Measurements from ENCODE around the gene EIF1.

EIF1 gene

GRCh38 chr17:41731836-41732235 is 43.2 kb downstream of the EIF1 start:
- Histone ChIP-seq H3K9ac (ENCODE audit: low read length) (no peak overlapping the region), H3K4me1 (ENCODE audit: insufficient read depth, low read length, severe bottlenecking) (no peaks in the 10 kb centered on the region), H3K79me2 (ENCODE audit: insufficient read depth, low read length) (no peaks in the 10 kb centered on the region), H2AFZ (ENCODE audit: low read length) (no peak overlapping the region), H3K36me3 (ENCODE audit: insufficient read depth, low read length) (no peaks in the 10 kb centered on the region), H3K4me2 (ENCODE audit: low read length) (no peak overlapping the region), H3K9me3 (ENCODE audit: low read length) (no peaks in the 10 kb centered on the region), H4K20me1 (ENCODE audit: insufficient read depth, low read length) (no peaks in the 10 kb centered on the region), H3K9me2 (ENCODE audit: low read depth, low read length) (no peaks in the 10 kb centered on the region), H3K27ac (ENCODE audit: low read depth, low read length, poor library complexity, severe bottlenecking) (no peak overlapping the region), H3K27me3 (ENCODE audit: insufficient read depth, low read length) (no peaks in the 10 kb centered on the region; the same call in 1 of the 2 replicates), H3K4me3 (ENCODE audit: low read depth, low read length, poor library complexity, severe bottlenecking) (no peak overlapping the region), H3F3A (ENCODE audit: insufficient read depth, low read length) (no peaks in the 10 kb centered on the region)
- TF ChIP-seq CTCF (IDR thresholded peaks at IDR 0.05; ENCODE audit: low read length) (no peak), EZH2 (IDR thresholded peaks at IDR 0.05; ENCODE audit: borderline replicate concordance, low read length) (no peak)

GRCh38 chr17:41733348-41734138 is 44.9 kb downstream of the EIF1 start:
- Histone ChIP-seq H3K27ac (ENCODE audit: low read depth, low read length, poor library complexity, severe bottlenecking) (no peak overlapping the region), H2AFZ (ENCODE audit: low read length) (no peak overlapping the region), H3K27me3 (ENCODE audit: insufficient read depth, low read length) (no peaks in the 10 kb centered on the region; the same call in 1 of the 2 replicates), H3K4me3 (ENCODE audit: low read depth, low read length, poor library complexity, severe bottlenecking) (no peak overlapping the region), H3K79me2 (ENCODE audit: insufficient read depth, low read length) (no peaks in the 10 kb centered on the region), H3K4me1 (ENCODE audit: insufficient read depth, low read length, severe bottlenecking) (peaks cover 5% of the 10 kb centered on the region), H3K4me2 (ENCODE audit: low read length) (no peak overlapping the region), H4K20me1 (ENCODE audit: insufficient read depth, low read length) (no peaks in the 10 kb centered on the region), H3K36me3 (ENCODE audit: insufficient read depth, low read length) (no peaks in the 10 kb centered on the region), H3F3A (ENCODE audit: insufficient read depth, low read length) (no peaks in the 10 kb centered on the region), H3K9me2 (ENCODE audit: low read depth, low read length) (no peaks in the 10 kb centered on the region), H3K9ac (ENCODE audit: low read length) (no peak overlapping the region), H3K9me3 (ENCODE audit: low read length) (no peaks in the 10 kb centered on the region)
- TF ChIP-seq EZH2 (IDR thresholded peaks at IDR 0.05; ENCODE audit: borderline replicate concordance, low read length) (no peak), CTCF (IDR thresholded peaks at IDR 0.05; ENCODE audit: low read length) (no peak)

GRCh38 chr17:41734139-41734948 is 45.7 kb downstream of the EIF1 start, which contains the start of gene HAP1:
TSS of gene HAP1 (minus strand) at chr17:41734643. CDS start at chr17:41734634, 9 bp downstream.
- Histone ChIP-seq H3K9ac (ENCODE audit: low read length) (no peak within 1 kb of the TSS), H3K36me3 (ENCODE audit: insufficient read depth, low read length) (no peaks in the 10 kb centered on the region), H3F3A (ENCODE audit: insufficient read depth, low read length) (no peaks in the 10 kb centered on the region), H3K27me3 (ENCODE audit: insufficient read depth, low read length) (no peaks in the 10 kb centered on the region; the same call in 1 of the 2 replicates), H3K9me2 (ENCODE audit: low read depth, low read length) (no peaks in the 10 kb centered on the region), H3K4me1 (ENCODE audit: insufficient read depth, low read length, severe bottlenecking) (peaks cover 5% of the 10 kb centered on the region), H3K27ac (ENCODE audit: low read depth, low read length, poor library complexity, severe bottlenecking) (no peak within 1 kb of the TSS), H4K20me1 (ENCODE audit: insufficient read depth, low read length) (no peaks in the 10 kb centered on the region), H3K4me3 (ENCODE audit: low read depth, low read length, poor library complexity, severe bottlenecking) (no peak within 1 kb of the TSS), H2AFZ (ENCODE audit: low read length) (no peak within 1 kb of the TSS), H3K79me2 (ENCODE audit: insufficient read depth, low read length) (no peaks in the 10 kb centered on the region), H3K4me2 (ENCODE audit: low read length) (no peak within 1 kb of the TSS), H3K9me3 (ENCODE audit: low read length) (no peaks in the 10 kb centered on the region)
- no peak for TF ChIP-seq CTCF (IDR thresholded peaks at IDR 0.05; ENCODE audit: low read length)
- TF ChIP-seq EZH2 (IDR thresholded peaks at IDR 0.05; ENCODE audit: borderline replicate concordance, low read length), result no peak

Data from OCI-LY1 (cell line).